Measurements from ENCODE around the gene SLIT3.

DNA sequence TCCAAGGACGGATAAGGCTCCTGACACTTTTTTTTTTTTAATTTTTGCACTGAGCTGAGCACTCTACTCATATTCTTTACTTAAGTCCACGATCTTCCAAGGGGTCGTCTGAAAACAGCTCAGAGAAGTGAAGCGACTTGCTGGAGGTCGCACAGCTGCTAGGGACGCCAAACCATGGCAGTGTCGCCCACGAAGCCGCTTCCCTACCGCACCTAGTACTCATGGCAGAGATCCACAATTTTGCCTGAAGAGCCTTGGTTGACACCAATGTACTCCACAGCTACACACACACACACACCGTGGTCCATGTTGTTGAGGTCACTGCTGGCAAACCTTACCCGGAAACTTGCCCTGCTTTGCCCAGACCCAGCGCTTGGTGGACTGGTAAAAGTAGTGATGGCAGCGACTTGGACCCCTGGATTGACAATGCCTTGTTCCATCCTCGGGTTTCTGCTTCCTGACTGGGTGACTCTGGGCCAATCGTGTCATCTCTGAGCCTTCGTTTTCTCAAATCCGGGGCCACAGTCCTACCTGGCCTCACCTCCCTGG, 521 bp upstream of the SLIT3 start:
- TF ChIP-seq, protein P1, sequence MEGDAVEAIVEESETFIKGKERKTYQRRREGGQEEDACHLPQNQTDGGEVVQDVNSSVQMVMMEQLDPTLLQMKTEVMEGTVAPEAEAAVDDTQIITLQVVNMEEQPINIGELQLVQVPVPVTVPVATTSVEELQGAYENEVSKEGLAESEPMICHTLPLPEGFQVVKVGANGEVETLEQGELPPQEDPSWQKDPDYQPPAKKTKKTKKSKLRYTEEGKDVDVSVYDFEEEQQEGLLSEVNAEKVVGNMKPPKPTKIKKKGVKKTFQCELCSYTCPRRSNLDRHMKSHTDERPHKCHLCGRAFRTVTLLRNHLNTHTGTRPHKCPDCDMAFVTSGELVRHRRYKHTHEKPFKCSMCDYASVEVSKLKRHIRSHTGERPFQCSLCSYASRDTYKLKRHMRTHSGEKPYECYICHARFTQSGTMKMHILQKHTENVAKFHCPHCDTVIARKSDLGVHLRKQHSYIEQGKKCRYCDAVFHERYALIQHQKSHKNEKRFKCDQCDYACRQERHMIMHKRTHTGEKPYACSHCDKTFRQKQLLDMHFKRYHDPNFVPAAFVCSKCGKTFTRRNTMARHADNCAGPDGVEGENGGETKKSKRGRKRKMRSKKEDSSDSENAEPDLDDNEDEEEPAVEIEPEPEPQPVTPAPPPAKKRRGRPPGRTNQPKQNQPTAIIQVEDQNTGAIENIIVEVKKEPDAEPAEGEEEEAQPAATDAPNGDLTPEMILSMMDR (IDR thresholded peaks at IDR 0.05; ENCODE audit: extremely low read depth in 1 of 2, insufficient read depth in 1 of 2, low read depth in 1 of 2, low read length in 2 of 2), result no peak
- TF ChIP-seq POLR2A (IDR thresholded peaks at IDR 0.05; ENCODE audit: low read depth, low read length) (no peak), EZH2 (IDR thresholded peaks at IDR 0.05; ENCODE audit: borderline replicate concordance, low read depth, low read length, severe bottlenecking) (no peak), POLR2AphosphoS5 (IDR thresholded peaks at IDR 0.05; ENCODE audit: insufficient read depth, low read depth, low read length) (no peak), JUN (IDR thresholded peaks at IDR 0.05; ENCODE audit: borderline replicate concordance, insufficient read depth, insufficient read length, low read depth) (no peak), MYC (IDR thresholded peaks at IDR 0.05; ENCODE audit: low read depth, low read length) (no peak), FOS (IDR thresholded peaks at IDR 0.05; ENCODE audit: borderline replicate concordance, insufficient read depth, low read length) (no peak), GATA2 (IDR thresholded peaks at IDR 0.05; ENCODE audit: insufficient read depth, insufficient read length, low read depth, low read length) (no peak)
- TF ChIP-seq, protein P2, sequence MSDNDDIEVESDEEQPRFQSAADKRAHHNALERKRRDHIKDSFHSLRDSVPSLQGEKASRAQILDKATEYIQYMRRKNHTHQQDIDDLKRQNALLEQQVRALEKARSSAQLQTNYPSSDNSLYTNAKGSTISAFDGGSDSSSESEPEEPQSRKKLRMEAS (IDR thresholded peaks at IDR 0.05; ENCODE audit: insufficient read depth, insufficient read length), result no peak
